HUES6 (cell line): ENCODE data around the gene NDC80.

Experiments used
- H3K27ac ChIP-seq: 2 replicates; pipeline ENCODE4 v1.7.0; 2013; ENCODE audit warnings: low read depth, mild to moderate bottlenecking, low read length, inconsistent platforms
- H3K27me3 ChIP-seq: 2 replicates; pipeline ENCODE4 v1.6.1; 2013; ENCODE audit warnings: low read length; ENCODE audit not compliant: control insufficient read depth, insufficient read depth
- H3K36me3 ChIP-seq: 2 replicates; pipeline ENCODE4 v1.6.1; 2013; ENCODE audit warnings: low read length; ENCODE audit not compliant: control insufficient read depth, insufficient read depth
- H3K4me1 ChIP-seq: 2 replicates; pipeline ENCODE4 v1.6.1; 2013; ENCODE audit warnings: low read length; ENCODE audit not compliant: control insufficient read depth, insufficient read depth
- H3K4me3 ChIP-seq: 2 replicates; pipeline ENCODE4 v1.5.1; 2013; ENCODE audit warnings: low read depth, low read length
- H3K9ac ChIP-seq: one replicate; pipeline ENCODE4 v1.6.1; 2013; ENCODE audit warnings: mild to moderate bottlenecking, low read length
- H3K9me3 ChIP-seq: 2 replicates; pipeline ENCODE4 v1.6.1; 2013; ENCODE audit warnings: low read depth, low read length; ENCODE audit not compliant: control insufficient read depth, insufficient read depth

The NDC80 gene

GRCh38 chr18:2588666-2589344 lies 17.4 kb downstream of the NDC80 start:
- Histone ChIP-seq H3K27me3 (no peaks in the 10 kb centered on the region), H3K9ac (no peak overlapping the region), H3K9me3 (no peaks in the 10 kb centered on the region), H3K4me3 (no peak overlapping the region), H3K36me3 (peaks cover 87% of the 10 kb centered on the region), H3K27ac (no peak overlapping the region), H3K4me1 (no peaks in the 10 kb centered on the region)

DNA sequence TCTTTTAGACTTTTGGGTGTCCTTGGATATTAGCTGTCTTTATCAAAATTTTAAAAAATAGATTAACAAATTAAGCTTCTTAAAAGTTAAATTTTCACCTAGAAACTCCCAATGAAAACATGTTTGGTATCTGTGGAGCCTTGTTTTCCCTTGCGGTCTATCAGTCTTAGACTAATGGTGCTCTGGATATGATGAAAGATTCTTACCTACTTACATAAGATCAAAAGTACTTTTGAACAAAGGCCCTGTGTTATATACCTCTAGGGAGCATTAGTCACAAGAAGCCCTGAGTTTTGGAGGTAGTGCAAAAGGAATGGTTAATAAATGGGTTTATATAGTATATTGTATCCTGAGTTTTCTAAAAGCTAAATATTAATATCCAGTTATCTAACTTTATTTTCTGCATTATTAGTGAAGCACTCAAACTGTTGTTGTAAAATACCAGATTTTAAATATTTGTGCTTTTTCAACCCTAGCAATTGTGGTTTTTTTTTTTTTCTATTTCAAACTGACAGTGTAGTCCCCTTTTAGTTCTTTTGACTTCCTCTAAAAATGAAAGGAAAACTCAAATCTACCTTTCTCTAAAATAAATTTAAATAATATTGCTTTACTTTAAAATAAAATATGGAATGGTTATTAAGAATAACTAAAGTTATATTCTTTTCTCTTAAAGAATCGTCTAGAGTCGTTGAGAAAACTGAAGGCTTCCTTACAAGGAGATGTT lies 18.1 kb downstream of the NDC80 start:
- Histone ChIP-seq H3K27me3 (no peaks in the 10 kb centered on the region), H3K4me1 (no peaks in the 10 kb centered on the region), H3K36me3 (peaks cover 92% of the 10 kb centered on the region), H3K4me3 (no peak overlapping the region), H3K27ac (no peak overlapping the region), H3K9ac (no peak overlapping the region), H3K9me3 (no peaks in the 10 kb centered on the region)

GRCh38 chr18:2590303-2590702 lies 18.9 kb downstream of the NDC80 start:
- Histone ChIP-seq H3K36me3 (peaks cover 91% of the 10 kb centered on the region), H3K27ac (no peak overlapping the region), H3K9me3 (no peaks in the 10 kb centered on the region)

GRCh38 chr18:2597639-2598038 lies 26.3 kb downstream of the NDC80 start:
- Histone ChIP-seq H3K27ac (no peak overlapping the region), H3K9ac (no peak overlapping the region), H3K4me3 (no peak overlapping the region), H3K27me3 (no peaks in the 10 kb centered on the region), H3K4me1 (no peaks in the 10 kb centered on the region), H3K9me3 (no peaks in the 10 kb centered on the region), H3K36me3 (peaks cover 86% of the 10 kb centered on the region)

More at GRCh38 chr18:2590303-2590702, 18.9 kb downstream of the NDC80 start:
- H3K4me3 ChIP-seq: no peak overlapping the region
- no peaks in the 10 kb centered on the region for H3K4me1 ChIP-seq
- no peaks in the 10 kb centered on the region for H3K27me3 ChIP-seq
- H3K9ac ChIP-seq: no peak overlapping the region

DNA sequence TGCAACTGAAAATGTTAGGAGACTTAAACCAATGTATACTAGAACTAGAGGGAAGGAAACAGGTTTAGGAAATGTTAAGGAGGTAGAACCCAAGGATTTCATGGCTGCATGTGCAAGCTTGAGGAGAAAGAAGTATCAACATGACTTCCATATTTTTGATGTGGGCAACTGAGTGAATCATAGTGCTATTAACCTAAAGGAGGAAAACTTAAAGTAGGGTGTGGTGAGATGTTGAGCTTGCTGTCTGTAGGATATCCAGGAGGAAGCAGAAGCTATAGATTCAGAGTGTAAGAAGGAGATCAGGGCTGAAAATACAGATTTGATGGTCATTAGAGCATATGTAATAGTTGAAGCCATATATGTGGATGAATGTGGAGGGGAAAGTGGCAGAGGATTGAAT lies 31.5 kb downstream of the NDC80 start:
- H3K27me3 ChIP-seq: no peaks in the 10 kb centered on the region
- H3K27ac ChIP-seq: no peak overlapping the region
- no peak overlapping the region for H3K4me3 ChIP-seq
- no peak overlapping the region for H3K9ac ChIP-seq
- no peaks in the 10 kb centered on the region for H3K4me1 ChIP-seq
- H3K9me3 ChIP-seq: no peaks in the 10 kb centered on the region
- H3K36me3 ChIP-seq: peaks cover 88% of the 10 kb centered on the region

DNA sequence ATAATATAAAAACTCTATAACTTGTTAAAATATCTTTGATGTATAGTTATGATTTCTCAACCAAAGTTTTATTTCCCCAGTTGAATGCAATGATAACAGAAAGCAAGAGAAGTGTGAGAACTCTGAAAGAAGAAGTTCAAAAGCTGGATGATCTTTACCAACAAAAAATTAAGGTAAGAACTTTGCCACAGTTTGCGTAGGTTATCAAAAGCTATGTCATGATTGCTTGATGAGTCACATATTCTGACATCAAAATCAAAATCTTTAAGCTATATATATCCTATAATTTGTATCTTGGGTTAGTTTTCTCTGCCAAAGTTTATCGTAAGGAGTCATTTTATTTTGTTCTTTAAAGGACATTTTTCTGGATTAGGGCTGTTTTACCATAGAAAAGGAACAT lies 35.0 kb downstream of the NDC80 start:
- no peaks in the 10 kb centered on the region for H3K9me3 ChIP-seq
- no peaks in the 10 kb centered on the region for H3K27me3 ChIP-seq
- no peak overlapping the region for H3K27ac ChIP-seq
- peaks cover 85% of the 10 kb centered on the region for H3K36me3 ChIP-seq
- H3K9ac ChIP-seq: no peak overlapping the region
- no peaks in the 10 kb centered on the region for H3K4me1 ChIP-seq
- no peak overlapping the region for H3K4me3 ChIP-seq

DNA sequence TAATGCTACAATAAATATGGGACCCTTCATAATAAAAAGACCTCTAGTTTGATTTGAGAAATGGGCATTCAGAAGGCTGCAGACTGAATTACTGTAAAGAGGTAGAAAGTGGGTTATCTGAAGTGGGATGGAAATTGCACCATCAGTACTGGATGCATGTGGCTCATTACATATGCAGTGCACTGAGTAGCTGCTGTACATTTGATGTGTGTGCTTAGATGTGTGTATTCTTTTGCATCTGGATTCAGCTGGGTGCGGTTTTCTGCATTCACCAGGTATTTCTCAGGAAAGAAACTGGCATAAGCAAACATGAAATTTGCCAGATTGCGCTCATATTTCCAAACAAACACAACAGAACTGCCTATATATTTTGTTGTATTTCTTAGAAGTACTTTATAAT lies 38.2 kb downstream of the NDC80 start:
- Histone ChIP-seq H3K4me3 (no peak overlapping the region), H3K4me1 (no peaks in the 10 kb centered on the region), H3K36me3 (peaks cover 86% of the 10 kb centered on the region), H3K27ac (no peak overlapping the region), H3K27me3 (no peaks in the 10 kb centered on the region), H3K9ac (no peak overlapping the region), H3K9me3 (no peaks in the 10 kb centered on the region)

GRCh38 chr18:2610549-2610948 lies 39.2 kb downstream of the NDC80 start:
- Histone ChIP-seq H3K27me3 (no peaks in the 10 kb centered on the region), H3K9ac (no peak overlapping the region), H3K36me3 (peaks cover 86% of the 10 kb centered on the region), H3K27ac (no peak overlapping the region), H3K9me3 (no peaks in the 10 kb centered on the region), H3K4me3 (no peak overlapping the region), H3K4me1 (no peaks in the 10 kb centered on the region)

- no peaks in the 10 kb centered on the region for H3K27me3 ChIP-seq
- H3K9me3 ChIP-seq: no peaks in the 10 kb centered on the region
- H3K36me3 ChIP-seq: peaks cover 84% of the 10 kb centered on the region
- no peaks in the 10 kb centered on the region for H3K4me1 ChIP-seq
- H3K4me3 ChIP-seq: no peak overlapping the region
- H3K9ac ChIP-seq: no peak overlapping the region
- H3K27ac ChIP-seq: no peak overlapping the region
Observed at GRCh38 chr18:2612996-2613395, 41.6 kb downstream of the NDC80 start.

GRCh38 chr18:2617401-2617998 lies 46.1 kb downstream of the NDC80 start:
- Histone ChIP-seq H3K27me3 (no peaks in the 10 kb centered on the region), H3K36me3 (peaks cover 41% of the 10 kb centered on the region), H3K9ac (no peak overlapping the region), H3K4me1 (no peaks in the 10 kb centered on the region), H3K27ac (no peak overlapping the region), H3K9me3 (no peaks in the 10 kb centered on the region), H3K4me3 (no peak overlapping the region)

- peaks cover 36% of the 10 kb centered on the region for H3K36me3 ChIP-seq
- H3K4me1 ChIP-seq: no peaks in the 10 kb centered on the region
- H3K27ac ChIP-seq: no peak overlapping the region
- no peak overlapping the region for H3K4me3 ChIP-seq
- no peak overlapping the region for H3K9ac ChIP-seq
- H3K9me3 ChIP-seq: no peaks in the 10 kb centered on the region
- no peaks in the 10 kb centered on the region for H3K27me3 ChIP-seq
Observed at GRCh38 chr18:2618009-2618408, 46.7 kb downstream of the NDC80 start.
